ENCODE results near the gene BCL2L1. TPM values are rescaled to one million over a fixed set of nuclear protein-coding genes. Genes with fewer than 3 reads are reported as not detected.

The BCL2L1 gene
- total RNA-seq, 4 donors from 2014 or later = 89.0 to 112 (median 94.9) TPM

DNA sequence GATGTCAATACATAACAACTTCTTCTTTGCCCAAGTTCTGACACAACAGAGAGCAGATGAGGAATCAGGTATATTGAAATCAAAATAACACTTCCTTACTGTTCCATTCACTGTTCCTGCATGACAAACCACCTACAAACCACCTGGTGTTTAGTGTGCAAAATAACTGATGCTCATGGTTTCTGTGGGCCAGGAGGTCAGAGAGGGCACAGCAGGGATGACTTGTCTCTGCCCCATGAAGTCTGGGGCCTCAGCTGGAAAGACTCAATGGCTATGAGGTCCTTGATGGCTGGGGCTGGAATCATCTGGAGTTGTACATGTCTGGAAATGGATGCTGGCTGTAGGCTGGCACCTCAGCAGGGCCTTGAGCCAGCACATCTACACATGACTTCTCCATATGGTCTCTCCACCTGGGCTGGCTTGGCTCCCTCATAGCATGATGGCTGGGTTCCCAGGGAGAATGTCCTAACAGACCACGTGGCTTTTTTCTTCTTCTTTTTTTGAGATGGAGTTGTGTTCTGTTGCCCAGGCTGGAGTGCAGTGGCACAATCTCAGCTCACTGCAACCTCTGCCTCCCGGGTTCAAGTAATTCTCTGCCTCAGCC is 92.4 kb downstream of the BCL2L1 start:
- TF ChIP-seq, protein P1, sequence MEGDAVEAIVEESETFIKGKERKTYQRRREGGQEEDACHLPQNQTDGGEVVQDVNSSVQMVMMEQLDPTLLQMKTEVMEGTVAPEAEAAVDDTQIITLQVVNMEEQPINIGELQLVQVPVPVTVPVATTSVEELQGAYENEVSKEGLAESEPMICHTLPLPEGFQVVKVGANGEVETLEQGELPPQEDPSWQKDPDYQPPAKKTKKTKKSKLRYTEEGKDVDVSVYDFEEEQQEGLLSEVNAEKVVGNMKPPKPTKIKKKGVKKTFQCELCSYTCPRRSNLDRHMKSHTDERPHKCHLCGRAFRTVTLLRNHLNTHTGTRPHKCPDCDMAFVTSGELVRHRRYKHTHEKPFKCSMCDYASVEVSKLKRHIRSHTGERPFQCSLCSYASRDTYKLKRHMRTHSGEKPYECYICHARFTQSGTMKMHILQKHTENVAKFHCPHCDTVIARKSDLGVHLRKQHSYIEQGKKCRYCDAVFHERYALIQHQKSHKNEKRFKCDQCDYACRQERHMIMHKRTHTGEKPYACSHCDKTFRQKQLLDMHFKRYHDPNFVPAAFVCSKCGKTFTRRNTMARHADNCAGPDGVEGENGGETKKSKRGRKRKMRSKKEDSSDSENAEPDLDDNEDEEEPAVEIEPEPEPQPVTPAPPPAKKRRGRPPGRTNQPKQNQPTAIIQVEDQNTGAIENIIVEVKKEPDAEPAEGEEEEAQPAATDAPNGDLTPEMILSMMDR (IDR thresholded peaks at IDR 0.05; ENCODE audit: low read depth) = no peak

DNA sequence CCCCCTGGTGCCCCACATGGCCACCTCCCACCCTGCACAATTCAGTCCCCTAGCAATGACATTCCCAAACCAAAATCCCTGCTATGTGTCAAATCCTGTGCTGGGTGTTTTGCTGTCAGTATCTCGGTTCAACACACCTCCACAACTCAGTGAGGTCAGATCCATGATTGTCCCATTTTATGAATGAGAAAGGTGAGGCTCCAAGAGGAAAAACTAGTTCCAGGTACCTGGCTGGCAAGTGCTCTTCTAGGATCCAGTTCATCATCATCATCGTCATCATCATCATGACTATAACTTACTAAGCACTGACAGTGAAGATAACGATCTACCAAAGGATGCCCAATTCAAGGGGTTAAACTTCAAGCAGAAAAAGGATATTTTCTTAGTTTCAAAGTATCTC is 102.4 kb downstream of the BCL2L1 start:
- TF ChIP-seq, protein P1 (IDR thresholded peaks at IDR 0.05; ENCODE audit: low read depth) = no peak

DNA sequence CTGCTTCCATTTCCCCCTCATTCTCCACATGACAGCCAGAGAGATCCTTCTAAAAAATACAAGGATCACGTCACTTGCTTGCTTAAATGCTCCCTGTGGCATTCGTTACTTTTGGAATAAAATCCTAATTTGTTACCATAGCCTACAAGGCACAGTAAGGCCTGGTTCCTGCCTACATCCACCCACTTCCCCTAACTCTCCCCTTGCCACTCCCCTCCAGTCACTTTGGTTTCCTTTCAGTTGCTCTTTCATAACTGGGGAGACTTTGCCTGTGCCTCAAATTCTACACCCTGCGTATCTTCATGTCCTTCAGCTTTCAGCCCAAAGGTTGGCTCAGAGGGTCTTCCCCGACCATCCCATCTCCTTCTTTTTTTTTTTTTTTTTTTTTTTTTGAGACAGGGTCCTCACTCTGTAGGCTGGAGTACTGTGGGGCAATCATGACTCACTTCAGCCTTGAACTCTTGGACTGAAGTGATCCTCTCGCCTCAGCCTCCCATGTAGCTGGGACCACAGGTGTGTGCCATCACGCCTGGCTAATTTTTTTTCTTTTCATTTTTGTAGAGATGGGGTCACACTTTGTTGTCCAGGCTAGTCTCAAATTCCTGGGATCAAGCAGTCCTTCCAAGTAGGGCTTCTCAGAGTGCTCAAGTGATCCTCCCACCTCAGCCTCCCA is 105.1 kb downstream of the BCL2L1 start:
- TF ChIP-seq, protein P1 (IDR thresholded peaks at IDR 0.05; ENCODE audit: low read depth) = no peak

DNA sequence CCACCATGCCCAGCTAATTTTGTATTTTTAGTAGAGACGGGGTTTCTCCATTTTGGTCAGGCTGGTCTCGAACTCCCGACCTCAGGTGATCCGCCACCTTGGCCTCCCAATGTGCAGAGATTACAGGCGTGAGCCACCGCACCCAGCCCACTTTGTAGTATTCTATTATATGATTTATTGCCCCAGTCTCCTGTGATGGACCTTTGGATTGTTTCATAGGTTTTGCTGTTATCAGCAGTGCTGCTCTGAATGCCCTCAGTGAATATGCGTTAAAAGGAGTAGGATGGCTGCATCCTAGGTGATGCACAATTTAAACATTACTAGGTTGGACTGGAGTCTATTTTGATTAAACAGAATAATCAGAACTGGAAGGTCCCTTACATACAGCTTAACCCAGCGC is 107.3 kb downstream of the BCL2L1 start:
- TF ChIP-seq, protein P1 (IDR thresholded peaks at IDR 0.05; ENCODE audit: low read depth) = no peak

Other genes with a start within 250 kb of the BCL2L1 start
- gene DEFB124, start 247.7 kb downstream of the BCL2L1 start, total RNA-seq = not detected
- 1 to 10 TPM; 1.4 to 5.3 (median 2.7) TPM for gene REM1, start 247.6 kb downstream of the BCL2L1 start, total RNA-seq
- 10 to 100 TPM; 48.2 to 99.6 (median 58.1) TPM for gene HM13, start 208.4 kb downstream of the BCL2L1 start, total RNA-seq
- 100 to 1,000 TPM; 162 to 666 (median 229) TPM for gene ID1, start 117.6 kb downstream of the BCL2L1 start, total RNA-seq
- 1 to 10 TPM in 3 of 4 donors, not detected in 1; 2.6 to 8.9 (median 5.5) TPM for gene COX4I2, start 85.0 kb downstream of the BCL2L1 start, total RNA-seq
- 1 to 10 TPM in 3 of 4 donors, under 1 TPM in 1; 0.49 to 4.9 (median 2.9) TPM for gene TPX2, start 16.4 kb upstream of the BCL2L1 start, total RNA-seq
- gene MYLK2, start 96.5 kb upstream of the BCL2L1 start, total RNA-seq = not detected
- not detected for gene FOXS1, start 122.7 kb upstream of the BCL2L1 start, total RNA-seq
- 1 to 10 TPM in 1 of 4 donors, under 1 TPM in 1, not detected in 2; 0.49 to 1.2 TPM for gene DUSP15, start 147.7 kb upstream of the BCL2L1 start, total RNA-seq
- gene TTLL9, start 147.8 kb upstream of the BCL2L1 start, total RNA-seq = under 1 TPM in 3 of 4 donors, not detected in 1; 0.38 to 0.66 (median 0.51) TPM
- gene PDRG1, start 229.2 kb upstream of the BCL2L1 start, total RNA-seq = 1 to 10 TPM; 5.1 to 8.3 (median 6.6) TPM
- not detected for gene XKR7, start 245.3 kb upstream of the BCL2L1 start, total RNA-seq

All from subcutaneous adipose tissue (tissue), 4 donors.